Ishikawa (cell line): ENCODE data around the gene ASCC1.

Experiments used
- CEBPB ChIP-seq: IDR thresholded peaks from 2 replicates; pipeline ENCODE4 v1.6.1; 2012
- CREB1 ChIP-seq: IDR thresholded peaks from 2 replicates; pipeline ENCODE4 v1.6.1; 2012; ENCODE audit warnings: low read depth
- EP300 ChIP-seq: IDR thresholded peaks from 2 replicates; pipeline ENCODE4 v1.6.1; 2012; ENCODE audit warnings: borderline replicate concordance
- NFIC ChIP-seq: IDR thresholded peaks from 2 replicates; pipeline ENCODE4 v1.6.1; 2012
- RAD21 ChIP-seq: IDR thresholded peaks from 2 replicates; pipeline ENCODE4 v1.6.1; 2012; ENCODE audit warnings: low read depth
- TAF1 ChIP-seq: IDR thresholded peaks from 2 replicates; pipeline ENCODE4 v1.6.1; 2012; ENCODE audit warnings: low read depth, mild to moderate bottlenecking
- TCF12 ChIP-seq: IDR thresholded peaks from 2 replicates; pipeline ENCODE4 v1.6.1; 2012; ENCODE audit warnings: low read depth
- TEAD4 ChIP-seq: IDR thresholded peaks from 2 replicates; pipeline ENCODE4 v1.6.1; 2012
- YY1 ChIP-seq: IDR thresholded peaks from 2 replicates; pipeline ENCODE4 v1.6.1; 2012; ENCODE audit warnings: low read depth
- ZBTB7A ChIP-seq: IDR thresholded peaks from 2 replicates; pipeline ENCODE4 v1.6.1; 2012; ENCODE audit warnings: low read depth
- TF ChIP-seq, protein P1 (sequence below): IDR thresholded peaks from 2 replicates; pipeline ENCODE4 v1.6.1; 2012; ENCODE audit warnings: low read depth, mild to moderate bottlenecking
- TF ChIP-seq, protein P2 (sequence below): IDR thresholded peaks from 2 replicates; pipeline ENCODE4 v1.6.1; 2012

DNA sequence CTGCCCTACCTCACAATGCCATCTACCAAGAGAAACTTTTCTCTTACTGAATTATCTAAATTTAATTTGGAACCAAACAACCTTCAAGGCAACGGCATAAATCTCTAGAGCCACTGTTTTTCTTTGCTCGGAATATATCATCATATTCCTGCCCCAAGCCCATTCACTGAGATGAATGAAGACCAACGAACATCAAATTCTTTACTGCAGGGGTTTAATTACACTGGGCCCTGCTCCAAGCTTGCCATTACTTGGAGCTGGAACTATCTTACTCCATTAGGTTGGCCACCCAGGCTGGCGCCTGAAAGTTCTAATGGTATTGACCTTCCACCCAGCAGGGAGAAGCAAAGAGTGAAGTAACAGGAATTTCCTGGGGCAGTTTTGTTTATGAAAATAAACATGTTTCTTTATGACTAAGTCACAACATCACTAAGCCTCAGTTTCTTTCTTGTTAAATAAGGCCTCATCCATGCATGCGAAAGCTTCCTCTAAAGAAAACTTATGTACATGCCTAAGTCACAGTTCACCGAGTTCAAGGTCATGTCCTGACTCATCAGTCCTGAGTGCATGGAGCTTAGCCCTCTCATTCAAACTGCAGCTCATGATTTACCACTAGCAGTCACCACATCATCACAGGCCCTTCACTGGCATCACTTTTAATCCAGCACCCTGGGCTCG lies 42.3 kb downstream of the ASCC1 start:
- TF ChIP-seq ZBTB7A (no peak), RAD21 (peak; percentile 16; the same call in 1 of the 2 replicates), TAF1 (no peak), EP300 (peak; percentile 70), TEAD4 (peak; percentile 50), NFIC (peak; percentile 86), TCF12 (peak; percentile 71; the same call in 1 of the 2 replicates), CREB1 (no peak), YY1 (peak; percentile 14; the same call in 1 of the 2 replicates), CEBPB (0 out of 2 replicates have a peak, but pooled peaks have one; percentile 30)
- TF ChIP-seq, protein P1, sequence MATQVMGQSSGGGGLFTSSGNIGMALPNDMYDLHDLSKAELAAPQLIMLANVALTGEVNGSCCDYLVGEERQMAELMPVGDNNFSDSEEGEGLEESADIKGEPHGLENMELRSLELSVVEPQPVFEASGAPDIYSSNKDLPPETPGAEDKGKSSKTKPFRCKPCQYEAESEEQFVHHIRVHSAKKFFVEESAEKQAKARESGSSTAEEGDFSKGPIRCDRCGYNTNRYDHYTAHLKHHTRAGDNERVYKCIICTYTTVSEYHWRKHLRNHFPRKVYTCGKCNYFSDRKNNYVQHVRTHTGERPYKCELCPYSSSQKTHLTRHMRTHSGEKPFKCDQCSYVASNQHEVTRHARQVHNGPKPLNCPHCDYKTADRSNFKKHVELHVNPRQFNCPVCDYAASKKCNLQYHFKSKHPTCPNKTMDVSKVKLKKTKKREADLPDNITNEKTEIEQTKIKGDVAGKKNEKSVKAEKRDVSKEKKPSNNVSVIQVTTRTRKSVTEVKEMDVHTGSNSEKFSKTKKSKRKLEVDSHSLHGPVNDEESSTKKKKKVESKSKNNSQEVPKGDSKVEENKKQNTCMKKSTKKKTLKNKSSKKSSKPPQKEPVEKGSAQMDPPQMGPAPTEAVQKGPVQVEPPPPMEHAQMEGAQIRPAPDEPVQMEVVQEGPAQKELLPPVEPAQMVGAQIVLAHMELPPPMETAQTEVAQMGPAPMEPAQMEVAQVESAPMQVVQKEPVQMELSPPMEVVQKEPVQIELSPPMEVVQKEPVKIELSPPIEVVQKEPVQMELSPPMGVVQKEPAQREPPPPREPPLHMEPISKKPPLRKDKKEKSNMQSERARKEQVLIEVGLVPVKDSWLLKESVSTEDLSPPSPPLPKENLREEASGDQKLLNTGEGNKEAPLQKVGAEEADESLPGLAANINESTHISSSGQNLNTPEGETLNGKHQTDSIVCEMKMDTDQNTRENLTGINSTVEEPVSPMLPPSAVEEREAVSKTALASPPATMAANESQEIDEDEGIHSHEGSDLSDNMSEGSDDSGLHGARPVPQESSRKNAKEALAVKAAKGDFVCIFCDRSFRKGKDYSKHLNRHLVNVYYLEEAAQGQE = no peak; the same call in 1 of the 2 replicates
- TF ChIP-seq, protein P2, sequence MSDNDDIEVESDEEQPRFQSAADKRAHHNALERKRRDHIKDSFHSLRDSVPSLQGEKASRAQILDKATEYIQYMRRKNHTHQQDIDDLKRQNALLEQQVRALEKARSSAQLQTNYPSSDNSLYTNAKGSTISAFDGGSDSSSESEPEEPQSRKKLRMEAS = 0 out of 2 replicates have a peak, but pooled peaks have one; percentile 48
